Endothelial cell of umbilical vein (primary cell): ENCODE data around the gene GPR160. TPM values are rescaled to one million over a fixed set of nuclear protein-coding genes. Genes with fewer than 3 reads are reported as not detected.

ENCODE experiments used
- BruUV-seq: library from RNA; stranded (reverse); fragments of 400-500 nt; replicated peaks from 2 replicates; lab custom pipeline; 2021; lab: Mats Ljungman, UMichigan
- CTCF ChIA-PET: fragments of 300-600, 350-600 bp; sonication (Branson Sonifier 250); formaldehyde crosslinking; loops from one replicate; lab custom pipeline; 2021; ENCODE audit warnings: antibody characterized with exemption, inconsistent platforms; lab: Charles Lee
- POLR2A ChIA-PET: fragments of 300-600, 350-600 bp; sonication (Branson Sonifier 250); formaldehyde crosslinking; loops from one replicate; lab custom pipeline; 2021; ENCODE audit warnings: antibody characterized with exemption, inconsistent platforms; lab: Charles Lee
- DNase-seq: peaks from one replicate; pipeline ENCODE4 v3.0.0-alpha.2; 2011; ENCODE audit warnings: low read depth, low spot score
- FAIRE-seq: peaks from 2 replicates; lab custom pipeline; 2011; peaks lifted over from hg19 to GRCh38; lab: Jason Lieb, UNC
- H2AFZ ChIP-seq: 2 replicates; pipeline ENCODE4 v1.6.0; 2012; ENCODE audit warnings: low read depth, low read length, control low read depth, inconsistent platforms
- H3K27ac ChIP-seq: 2 replicates; pipeline ENCODE4 v1.5.1; 2011; ENCODE audit warnings: low read depth, mild to moderate bottlenecking, control low read depth, low read length, moderate library complexity; ENCODE audit not compliant: insufficient read depth
- H3K27me3 ChIP-seq, 2 experiments: 2 replicates each; pipeline versions ENCODE4 v1.6.0 to v1.6.1; 2011; ENCODE audit warnings: low read length in 2 of 2, mixed read lengths in 1 of 2; ENCODE audit not compliant: control insufficient read depth in 2 of 2, insufficient read depth in 2 of 2
- H3K36me3 ChIP-seq, 2 experiments: 2 replicates in 1 of 2; 3 replicates in 1 of 2; pipeline ENCODE4 v1.5.1; 2011; ENCODE audit warnings: low read length in 2 of 2, mild to moderate bottlenecking in 1 of 2, moderate library complexity in 1 of 2; ENCODE audit not compliant: control insufficient read depth in 2 of 2, insufficient read depth in 2 of 2; ENCODE audit errors: extremely low read depth in 1 of 2
- H3K4me1 ChIP-seq: 3 replicates; pipeline ENCODE4 v1.5.1; 2011; ENCODE audit warnings: mild to moderate bottlenecking, low read length; ENCODE audit not compliant: control insufficient read depth, insufficient read depth; ENCODE audit errors: extremely low read depth
- H3K4me2 ChIP-seq: 2 replicates; pipeline ENCODE4 v1.6.1; 2011; ENCODE audit warnings: low read length, control low read depth, mixed read lengths; ENCODE audit not compliant: insufficient read depth
- H3K4me3 ChIP-seq, 3 experiments: fragments of 200-600 bp in 1 of 3; sonication (generic), shearing (Covaris generic) in 1 of 3; replicated peaks in 1 of 3; 2 replicates each; pipeline ENCODE4 v1.5.1; 2011 to 2016; ENCODE audit warnings: control low read depth in 3 of 3, low read length in 3 of 3, mild to moderate bottlenecking in 2 of 3, inconsistent platforms in 1 of 3, low read depth in 1 of 3, moderate library complexity in 1 of 3; ENCODE audit not compliant: insufficient read depth in 1 of 3
- H3K79me2 ChIP-seq: 2 replicates; pipeline ENCODE4 v1.6.0; 2012; ENCODE audit warnings: low read length, inconsistent platforms; ENCODE audit not compliant: control insufficient read depth, insufficient read depth
- H3K9ac ChIP-seq: replicated peaks from 2 replicates; pipeline ENCODE3; 2011; ENCODE audit warnings: low read length, control low read depth; ENCODE audit not compliant: insufficient read depth; ENCODE audit errors: extremely low read depth
- H3K9me1 ChIP-seq: replicated peaks from 3 replicates; pipeline ENCODE4 v1.6.0; 2011; ENCODE audit warnings: mild to moderate bottlenecking, low read length; ENCODE audit not compliant: control insufficient read depth, insufficient read depth; ENCODE audit errors: extremely low read depth
- H3K9me3 ChIP-seq: replicated peaks from 2 replicates; pipeline ENCODE4 v1.5.1; 2012; ENCODE audit warnings: low read length, inconsistent platforms; ENCODE audit not compliant: control insufficient read depth, insufficient read depth
- H4K20me1 ChIP-seq: replicated peaks from 2 replicates; pipeline ENCODE3; 2011; ENCODE audit warnings: mild to moderate bottlenecking, low read length; ENCODE audit not compliant: control insufficient read depth, insufficient read depth; ENCODE audit errors: extremely low read depth
- CTCF ChIP-seq, 2 donors: IDR thresholded peaks; 1 replicate in 1 of 2; 2 replicates in 1 of 2; pipeline ENCODE4 v1.5.1; 2011; ENCODE audit warnings: low read length in 2 of 2, mild to moderate bottlenecking in 2 of 2, moderate library complexity in 2 of 2, control low read depth in 1 of 2, inconsistent platforms in 1 of 2, low read depth in 1 of 2; ENCODE audit not compliant: insufficient read depth in 1 of 2; ENCODE audit errors: extremely low read depth in 1 of 2
- EZH2 ChIP-seq: IDR thresholded peaks from 2 replicates; pipeline ENCODE4 v1.6.1; 2012; ENCODE audit warnings: borderline replicate concordance, low read depth, mild to moderate bottlenecking, moderate library complexity, low read length, inconsistent platforms; ENCODE audit not compliant: severe bottlenecking
- FOS ChIP-seq: IDR thresholded peaks from 2 replicates; pipeline ENCODE4 v1.6.1; 2011; ENCODE audit warnings: mild to moderate bottlenecking, low read length, moderate library complexity, borderline replicate concordance; ENCODE audit not compliant: insufficient read depth
- GATA2 ChIP-seq: IDR thresholded peaks from 2 replicates; pipeline ENCODE4 v1.7.0; 2011; ENCODE audit warnings: low read depth, mild to moderate bottlenecking, moderate library complexity, mixed read lengths, low read length; ENCODE audit not compliant: insufficient read length, insufficient read depth
- JUN ChIP-seq: IDR thresholded peaks from 2 replicates; pipeline ENCODE4 v1.6.1; 2011; ENCODE audit warnings: borderline replicate concordance, low read depth; ENCODE audit not compliant: insufficient read length, insufficient read depth
- MAX ChIP-seq: IDR thresholded peaks from 2 replicates; pipeline ENCODE4 v1.6.1; 2011; ENCODE audit not compliant: insufficient read depth, insufficient read length
- MYC ChIP-seq: IDR thresholded peaks from one replicate; pipeline ENCODE4 v1.6.1; 2011; ENCODE audit warnings: mild to moderate bottlenecking, low read depth, low read length
- POLR2A ChIP-seq: IDR thresholded peaks from 2 replicates; pipeline ENCODE4 v1.6.1; 2012; ENCODE audit warnings: low read depth, mild to moderate bottlenecking, control low read depth, low read length
- POLR2AphosphoS5 ChIP-seq: IDR thresholded peaks from 2 replicates; pipeline ENCODE4 v1.6.1; 2012; ENCODE audit warnings: low read depth, mild to moderate bottlenecking, control low read depth, low read length, moderate library complexity; ENCODE audit not compliant: insufficient read depth
- dilution Hi-C: fragments of 300-500 bp; cut with MboI; formaldehyde crosslinking; loops from one replicate; pipeline ENCODE4 v1.15.0; 2019; ENCODE audit warnings: low sequenced_read_pairs; ENCODE audit not compliant: extremely low pct_ligation_motif_present
- intact Hi-C: fragments of 100-400 bp; cut with micrococcal nuclease; formaldehyde crosslinking; loops from one replicate; pipeline ENCODE4 v1.10.0; 2022
- polyA plus RNA-seq, 4 experiments: library from polyadenylated mRNA; depleted of rRNA in 3 of 4; stranded (reverse) in 3 of 4; unstranded in 1 of 4; fragments of >200 nt; gene quantifications; 2 replicates each; pipeline versions ENCODE4 v1.2.1 to v1.2.3, GENCODE V29; 2011 to 2012; ENCODE audit warnings: missing spikeins in 1 of 4
- total RNA-seq: library from RNA; stranded (reverse); gene quantifications from 2 replicates; pipeline ENCODE4 v1.2.3, GENCODE V29; 2021

GPR160 gene
- total and polyA plus RNA-seq, 2 donors (not counting 3 experiments of a cell fraction or from before 2014, with no cell fraction given): 0.39 to 1.3 TPM

- H3K27ac ChIP-seq: no peak overlapping the region
- ChIA-PET CTCF (no interaction called here), POLR2A (no interaction called here)
- no peak overlapping the region for H3K9ac ChIP-seq
- no peaks in the 10 kb centered on the region for H3K9me1 ChIP-seq
- dilution Hi-C loops: no loop called here
- no peak for DNase-seq
- no peak overlapping the region for H3K4me2 ChIP-seq
- intact Hi-C loops: no loop called here
- no peak overlapping the region for H3K4me3 ChIP-seq
- H4K20me1 ChIP-seq: no peaks in the 10 kb centered on the region
- BruUV-seq: no TSS peak
- no peak overlapping the region for H2AFZ ChIP-seq
- H3K9me3 ChIP-seq: no peaks in the 10 kb centered on the region
- no peaks in the 10 kb centered on the region for H3K27me3 ChIP-seq
- FAIRE-seq: no peak
- no peaks in the 10 kb centered on the region for H3K36me3 ChIP-seq
- no peak for TF ChIP-seq MYC
- no peak for TF ChIP-seq GATA2
- TF ChIP-seq EZH2: no peak
- TF ChIP-seq MAX: no peak
- no peak for TF ChIP-seq CTCF (IDR thresholded peaks at IDR 0.05; ENCODE audit: extremely low read depth in 1 of 2, insufficient read depth in 1 of 2, low read depth in 1 of 2, low read length in 2 of 2)
- no peak for TF ChIP-seq POLR2AphosphoS5
- TF ChIP-seq FOS: no peak
- TF ChIP-seq JUN: no peak
- TF ChIP-seq POLR2A: no peak
- H3K4me1 ChIP-seq: no peaks in the 10 kb centered on the region
- no peaks in the 10 kb centered on the region for H3K79me2 ChIP-seq
Measured at GRCh38 chr3:170081079-170081741, 43.4 kb downstream of the GPR160 start.
